ENCODE measurements around the gene KRAS. TPM values are rescaled to one million over a fixed set of nuclear protein-coding genes. Genes with fewer than 3 reads are reported as not detected.

Gene KRAS
- polyA plus RNA-seq, 2 donors = 9.6 to 12.1 TPM

- no peaks in the 10 kb centered on the region for H3K36me3 ChIP-seq (ENCODE audit: control insufficient read depth in 2 of 2, insufficient read depth in 2 of 2, low read length in 1 of 2)
- WGBS, 2 donors = 96% methylated on average over 5 of the region's 5 CpGs
Measured at GRCh38 chr12:25257590-25258324, 7.0 kb upstream of the KRAS start.

GRCh38 chr12:25256826-25257225 is 6.1 kb upstream of the KRAS start:
- no peaks in the 10 kb centered on the region for H3K27me3 ChIP-seq (ENCODE audit: control insufficient read depth in 1 of 2, insufficient read depth in 2 of 2, low read length in 2 of 2)
- H3K4me1 ChIP-seq (ENCODE audit: control insufficient read depth in 2 of 2, insufficient read depth in 2 of 2, low read length in 1 of 2) = no peaks in the 10 kb centered on the region
- H3K27ac ChIP-seq (ENCODE audit: low read depth in 2 of 2, low read length in 1 of 2) = peak overlapping the region in 1 of 2 donors; percentile 26
- no peaks in the 10 kb centered on the region for H3K9me3 ChIP-seq (ENCODE audit: control insufficient read depth in 2 of 2, insufficient read depth in 1 of 2, low read depth in 1 of 2, low read length in 1 of 2)
- no peaks in the 10 kb centered on the region for H3K36me3 ChIP-seq (ENCODE audit: control insufficient read depth in 2 of 2, insufficient read depth in 2 of 2, low read length in 1 of 2)
- H3K4me3 ChIP-seq (ENCODE audit: low read depth in 1 of 2, low read length in 2 of 2) = no peak overlapping the region
- WGBS, 2 donors = 49 to 62% methylated on average over 3 of the region's 3 CpGs

More at GRCh38 chr12:25257590-25258324, 7.0 kb upstream of the KRAS start:
- no peaks in the 10 kb centered on the region for H3K27me3 ChIP-seq (ENCODE audit: control insufficient read depth in 1 of 2, insufficient read depth in 2 of 2, low read length in 2 of 2)
- no peaks in the 10 kb centered on the region for H3K9me3 ChIP-seq (ENCODE audit: control insufficient read depth in 2 of 2, insufficient read depth in 1 of 2, low read depth in 1 of 2, low read length in 1 of 2)
- H3K27ac ChIP-seq (ENCODE audit: low read depth in 2 of 2, low read length in 1 of 2) = no peak overlapping the region
- H3K4me1 ChIP-seq (ENCODE audit: control insufficient read depth in 2 of 2, insufficient read depth in 2 of 2, low read length in 1 of 2) = no peaks in the 10 kb centered on the region
- H3K4me3 ChIP-seq (ENCODE audit: low read depth in 1 of 2, low read length in 2 of 2) = no peak overlapping the region

GRCh38 chr12:25256005-25256404 is 5.3 kb upstream of the KRAS start:
- Histone ChIP-seq H3K4me1 (ENCODE audit: control insufficient read depth in 2 of 2, insufficient read depth in 2 of 2, low read length in 1 of 2) (no peaks in the 10 kb centered on the region), H3K27me3 (ENCODE audit: control insufficient read depth in 1 of 2, insufficient read depth in 2 of 2, low read length in 2 of 2) (no peaks in the 10 kb centered on the region), H3K27ac (ENCODE audit: low read depth in 2 of 2, low read length in 1 of 2) (no peak overlapping the region), H3K4me3 (ENCODE audit: low read depth in 1 of 2, low read length in 2 of 2) (no peak overlapping the region), H3K9me3 (ENCODE audit: control insufficient read depth in 2 of 2, insufficient read depth in 1 of 2, low read depth in 1 of 2, low read length in 1 of 2) (no peaks in the 10 kb centered on the region), H3K36me3 (ENCODE audit: control insufficient read depth in 2 of 2, insufficient read depth in 2 of 2, low read length in 1 of 2) (no peaks in the 10 kb centered on the region)
- WGBS, 2 donors = 74 to 92% methylated on average over 5 of the region's 5 CpGs

GRCh38 chr12:25254271-25254880 is 3.6 kb upstream of the KRAS start:
- 91 to 92% methylated on average over 4 of the region's 4 CpGs for whole genome bisulfite sequencing, 2 donors
- H3K4me1 ChIP-seq (ENCODE audit: control insufficient read depth in 2 of 2, insufficient read depth in 2 of 2, low read length in 1 of 2) = no peaks in the 10 kb centered on the region
- H3K27me3 ChIP-seq (ENCODE audit: control insufficient read depth in 1 of 2, insufficient read depth in 2 of 2, low read length in 2 of 2) = no peaks in the 10 kb centered on the region
- H3K4me3 ChIP-seq (ENCODE audit: low read depth in 1 of 2, low read length in 2 of 2) = no peak overlapping the region
- H3K27ac ChIP-seq (ENCODE audit: low read depth in 2 of 2, low read length in 1 of 2) = no peak overlapping the region
- H3K9me3 ChIP-seq (ENCODE audit: control insufficient read depth in 2 of 2, insufficient read depth in 1 of 2, low read depth in 1 of 2, low read length in 1 of 2) = no peaks in the 10 kb centered on the region
- no peaks in the 10 kb centered on the region for H3K36me3 ChIP-seq (ENCODE audit: control insufficient read depth in 2 of 2, insufficient read depth in 2 of 2, low read length in 1 of 2)

- Histone ChIP-seq H3K4me3 (ENCODE audit: low read depth in 1 of 2, low read length in 2 of 2) (no peak overlapping the region), H3K36me3 (ENCODE audit: control insufficient read depth in 2 of 2, insufficient read depth in 2 of 2, low read length in 1 of 2) (no peaks in the 10 kb centered on the region), H3K9me3 (ENCODE audit: control insufficient read depth in 2 of 2, insufficient read depth in 1 of 2, low read depth in 1 of 2, low read length in 1 of 2) (no peaks in the 10 kb centered on the region), H3K27ac (ENCODE audit: low read depth in 2 of 2, low read length in 1 of 2) (no peak overlapping the region), H3K27me3 (ENCODE audit: control insufficient read depth in 1 of 2, insufficient read depth in 2 of 2, low read length in 2 of 2) (no peaks in the 10 kb centered on the region), H3K4me1 (ENCODE audit: control insufficient read depth in 2 of 2, insufficient read depth in 2 of 2, low read length in 1 of 2) (no peaks in the 10 kb centered on the region)
- 69 to 73% methylated on average over 5 of the region's 5 CpGs for WGBS, 2 donors
Measured at GRCh38 chr12:25253371-25254068, 2.8 kb upstream of the KRAS start.

GRCh38 chr12:25252946-25253345 is 2.2 kb upstream of the KRAS start:
- Histone ChIP-seq H3K27ac (ENCODE audit: low read depth in 2 of 2, low read length in 1 of 2) (no peak overlapping the region), H3K27me3 (ENCODE audit: control insufficient read depth in 1 of 2, insufficient read depth in 2 of 2, low read length in 2 of 2) (no peaks in the 10 kb centered on the region), H3K4me3 (ENCODE audit: low read depth in 1 of 2, low read length in 2 of 2) (no peak overlapping the region), H3K4me1 (ENCODE audit: control insufficient read depth in 2 of 2, insufficient read depth in 2 of 2, low read length in 1 of 2) (no peaks in the 10 kb centered on the region), H3K36me3 (ENCODE audit: control insufficient read depth in 2 of 2, insufficient read depth in 2 of 2, low read length in 1 of 2) (no peaks in the 10 kb centered on the region), H3K9me3 (ENCODE audit: control insufficient read depth in 2 of 2, insufficient read depth in 1 of 2, low read depth in 1 of 2, low read length in 1 of 2) (no peaks in the 10 kb centered on the region)
- 86 to 87% methylated on average over 3 of the region's 3 CpGs for WGBS, 2 donors

GRCh38 chr12:25251769-25252168 is 1.0 kb upstream of the KRAS start:
- WGBS, 2 donors = 58 to 62% methylated on average over 6 of the region's 6 CpGs
- no peaks in the 10 kb centered on the region for H3K4me1 ChIP-seq (ENCODE audit: control insufficient read depth in 2 of 2, insufficient read depth in 2 of 2, low read length in 1 of 2)
- no peaks in the 10 kb centered on the region for H3K36me3 ChIP-seq (ENCODE audit: control insufficient read depth in 2 of 2, insufficient read depth in 2 of 2, low read length in 1 of 2)
- H3K27me3 ChIP-seq (ENCODE audit: control insufficient read depth in 1 of 2, insufficient read depth in 2 of 2, low read length in 2 of 2) = no peaks in the 10 kb centered on the region
- H3K4me3 ChIP-seq (ENCODE audit: low read depth in 1 of 2, low read length in 2 of 2) = peak overlapping the region in 1 of 2 donors; percentile 91
- no peaks in the 10 kb centered on the region for H3K9me3 ChIP-seq (ENCODE audit: control insufficient read depth in 2 of 2, insufficient read depth in 1 of 2, low read depth in 1 of 2, low read length in 1 of 2)
- H3K27ac ChIP-seq (ENCODE audit: low read depth in 2 of 2, low read length in 1 of 2) = peak overlapping the region in 1 of 2 donors; percentile 26

GRCh38 chr12:25249931-25250738 is 594 bp downstream of the KRAS start:
- 0 to 1% methylated on average over 27 to 56 of the region's 56 CpGs for WGBS, 2 donors
- Histone ChIP-seq H3K4me3 (ENCODE audit: low read depth in 1 of 2, low read length in 2 of 2) (peak overlapping the region; percentile 91 to 95), H3K27me3 (ENCODE audit: control insufficient read depth in 1 of 2, insufficient read depth in 2 of 2, low read length in 2 of 2) (no peaks in the 10 kb centered on the region), H3K36me3 (ENCODE audit: control insufficient read depth in 2 of 2, insufficient read depth in 2 of 2, low read length in 1 of 2) (no peaks in the 10 kb centered on the region), H3K27ac (ENCODE audit: low read depth in 2 of 2, low read length in 1 of 2) (peak overlapping the region; percentile 95 to 97), H3K4me1 (ENCODE audit: control insufficient read depth in 2 of 2, insufficient read depth in 2 of 2, low read length in 1 of 2) (no peaks in the 10 kb centered on the region), H3K9me3 (ENCODE audit: control insufficient read depth in 2 of 2, insufficient read depth in 1 of 2, low read depth in 1 of 2, low read length in 1 of 2) (no peaks in the 10 kb centered on the region)

GRCh38 chr12:25248732-25249131 is 2.0 kb downstream of the KRAS start:
- WGBS, 2 donors = 96 to 100% methylated on average over 1 of the region's 1 CpG
- Histone ChIP-seq H3K9me3 (ENCODE audit: control insufficient read depth in 2 of 2, insufficient read depth in 1 of 2, low read depth in 1 of 2, low read length in 1 of 2) (no peaks in the 10 kb centered on the region), H3K36me3 (ENCODE audit: control insufficient read depth in 2 of 2, insufficient read depth in 2 of 2, low read length in 1 of 2) (no peaks in the 10 kb centered on the region), H3K27me3 (ENCODE audit: control insufficient read depth in 1 of 2, insufficient read depth in 2 of 2, low read length in 2 of 2) (no peaks in the 10 kb centered on the region), H3K4me3 (ENCODE audit: low read depth in 1 of 2, low read length in 2 of 2) (no peak overlapping the region), H3K27ac (ENCODE audit: low read depth in 2 of 2, low read length in 1 of 2) (no peak overlapping the region), H3K4me1 (ENCODE audit: control insufficient read depth in 2 of 2, insufficient read depth in 2 of 2, low read length in 1 of 2) (no peaks in the 10 kb centered on the region)
